ENCODE results near the gene RPL28.

RPL28 gene

GRCh38 chr19:55352549-55353145 lies 33.1 kb upstream of the RPL28 start:
- Mint-ChIP-seq H3K4me1 (peaks cover 18% of the 10 kb centered on the region), H3K27ac (no peak overlapping the region), H3K9me3 (no peaks in the 10 kb centered on the region), H3K4me3 (peak overlapping the region; percentile 44 to 81 (median 45)), H3K27me3 (ENCODE audit: low read depth) (peaks cover 71% of the 10 kb centered on the region), H3K36me3 (ENCODE audit: low read depth) (peaks cover 3% of the 10 kb centered on the region)
- TF ChIP-seq CTCF (IDR thresholded peaks at IDR 0.05; ENCODE audit: unreplicated experiment in 3 of 3): no peak

GRCh38 chr19:55353356-55353802 lies 32.4 kb upstream of the RPL28 start:
- Mint-ChIP-seq H3K9me3 (no peaks in the 10 kb centered on the region), H3K27me3 (ENCODE audit: low read depth) (peaks cover 73% of the 10 kb centered on the region), H3K4me3 (peak overlapping the region; percentile 67 to 81 (median 79)), H3K4me1 (peaks cover 11% of the 10 kb centered on the region), H3K27ac (no peak overlapping the region), H3K36me3 (ENCODE audit: low read depth) (no peaks in the 10 kb centered on the region)
- TF ChIP-seq CTCF (IDR thresholded peaks at IDR 0.05; ENCODE audit: unreplicated experiment in 3 of 3): no peak

- H3K27me3 Mint-ChIP-seq (ENCODE audit: low read depth): peaks cover 73% of the 10 kb centered on the region
- peak overlapping the region; percentile 74 to 81 (median 79) for H3K4me3 Mint-ChIP-seq
- TF ChIP-seq CTCF (IDR thresholded peaks at IDR 0.05; ENCODE audit: unreplicated experiment in 3 of 3): no peak
- no peaks in the 10 kb centered on the region for H3K36me3 Mint-ChIP-seq (ENCODE audit: low read depth)
- H3K4me1 Mint-ChIP-seq: peaks cover 4% of the 10 kb centered on the region
- no peak overlapping the region for H3K27ac Mint-ChIP-seq
- no peaks in the 10 kb centered on the region for H3K9me3 Mint-ChIP-seq
Observed at GRCh38 chr19:55353803-55354697, 31.7 kb upstream of the RPL28 start.

GRCh38 chr19:55354698-55355212 lies 31.0 kb upstream of the RPL28 start, which contains the start of gene COX6B2:
Gene COX6B2, minus strand, starts transcription at chr19:55354719. Its CDS starts 198 bp downstream, at chr19:55354521.
- Mint-ChIP-seq H3K27me3 (ENCODE audit: low read depth) (peaks cover 78% of the 10 kb centered on the region), H3K27ac (peak within 1 kb of the TSS in 2 of 3 experiments; percentile 44 to 57), H3K9me3 (no peaks in the 10 kb centered on the region), H3K4me1 (peaks cover 4% of the 10 kb centered on the region), H3K36me3 (ENCODE audit: low read depth) (no peaks in the 10 kb centered on the region), H3K4me3 (peak within 1 kb of the TSS; percentile 74 to 81 (median 79))
- no peak for TF ChIP-seq CTCF (IDR thresholded peaks at IDR 0.05; ENCODE audit: unreplicated experiment in 3 of 3)

GRCh38 chr19:55355213-55355821 lies 30.4 kb upstream of the RPL28 start:
- Mint-ChIP-seq H3K4me3 (peak overlapping the region; percentile 41 to 48 (median 41)), H3K27me3 (ENCODE audit: low read depth) (peaks cover 78% of the 10 kb centered on the region), H3K4me1 (peaks cover 4% of the 10 kb centered on the region), H3K27ac (peak overlapping the region in 2 of 3 experiments; percentile 44 to 57), H3K9me3 (no peaks in the 10 kb centered on the region), H3K36me3 (ENCODE audit: low read depth) (no peaks in the 10 kb centered on the region)
- no peak for TF ChIP-seq CTCF (IDR thresholded peaks at IDR 0.05; ENCODE audit: unreplicated experiment in 3 of 3)

Measured in nephron (organoid).